ENCODE data around the gene ATRNL1.

Gene ATRNL1

GRCh38 chr10:115935731-115936130 lies 842.6 kb downstream of the ATRNL1 start:
- CTCF ChIA-PET, result no interaction called here
- POLR2A ChIA-PET, result no interaction called here
- TF ChIP-seq LEF1 (IDR thresholded peaks at IDR 0.05; ENCODE audit: borderline replicate concordance), result no peak
- TF ChIP-seq HDGF (IDR thresholded peaks at IDR 0.05; ENCODE audit: borderline replicate concordance), result no peak
- no peak for TF ChIP-seq PKNOX1 (IDR thresholded peaks at IDR 0.05)
- TF ChIP-seq FOXK2 (IDR thresholded peaks at IDR 0.05), result no peak
- no peak for DNase-seq (ENCODE audit: extremely low spot score)

GRCh38 chr10:115936926-115937767 lies 844.0 kb downstream of the ATRNL1 start:
- POLR2A ChIA-PET, result no interaction called here
- TF ChIP-seq PKNOX1 (IDR thresholded peaks at IDR 0.05), result no peak
- no peak for TF ChIP-seq SUZ12 (IDR thresholded peaks at IDR 0.05)
- CTCF ChIA-PET, result no interaction called here
- DNase-seq (ENCODE audit: extremely low spot score), result no peak

GRCh38 chr10:115937768-115938056 lies 844.5 kb downstream of the ATRNL1 start:
- ChIA-PET CTCF (no interaction called here), POLR2A (no interaction called here)
- no peak for DNase-seq (ENCODE audit: extremely low spot score)
- TF ChIP-seq SP1 (IDR thresholded peaks at IDR 0.05) (no peak), FOXA1 (IDR thresholded peaks at IDR 0.05) (no peak), NFRKB (IDR thresholded peaks at IDR 0.05) (no peak), HDGF (IDR thresholded peaks at IDR 0.05; ENCODE audit: borderline replicate concordance) (no peak), ELF4 (IDR thresholded peaks at IDR 0.05) (no peak), LEF1 (IDR thresholded peaks at IDR 0.05; ENCODE audit: borderline replicate concordance) (no peak), TARDBP (IDR thresholded peaks at IDR 0.05) (no peak)

GRCh38 chr10:115939101-115939854 lies 846.1 kb downstream of the ATRNL1 start:
- POLR2A ChIA-PET, result no interaction called here
- CTCF ChIA-PET, result no interaction called here
- TF ChIP-seq LEF1 (IDR thresholded peaks at IDR 0.05; ENCODE audit: borderline replicate concordance) (no peak), ARNT (IDR thresholded peaks at IDR 0.05) (no peak), ZNF384 (IDR thresholded peaks at IDR 0.05) (no peak), HDGF (IDR thresholded peaks at IDR 0.05; ENCODE audit: borderline replicate concordance) (no peak), NFRKB (IDR thresholded peaks at IDR 0.05) (no peak), BHLHE40 (IDR thresholded peaks at IDR 0.05; ENCODE audit: borderline replicate concordance) (no peak), FOXM1 (IDR thresholded peaks at IDR 0.05; ENCODE audit: borderline replicate concordance) (no peak), FOXK2 (IDR thresholded peaks at IDR 0.05) (no peak)
- no peak for DNase-seq (ENCODE audit: extremely low spot score)

GRCh38 chr10:115941361-115941771 lies 848.2 kb downstream of the ATRNL1 start:
- no peak for DNase-seq (ENCODE audit: extremely low spot score)
- CTCF ChIA-PET, result no interaction called here
- POLR2A ChIA-PET, result no interaction called here
- TF ChIP-seq ELF4 (IDR thresholded peaks at IDR 0.05) (no peak), SUZ12 (IDR thresholded peaks at IDR 0.05) (no peak), ARNT (IDR thresholded peaks at IDR 0.05) (no peak), FOXM1 (IDR thresholded peaks at IDR 0.05; ENCODE audit: borderline replicate concordance) (no peak), BHLHE40 (IDR thresholded peaks at IDR 0.05; ENCODE audit: borderline replicate concordance) (no peak), FOXK2 (IDR thresholded peaks at IDR 0.05) (no peak), ZNF384 (IDR thresholded peaks at IDR 0.05) (no peak)

- DNase-seq (ENCODE audit: extremely low spot score), result no peak
- CTCF ChIA-PET, result no interaction called here
- TF ChIP-seq FOXK2 (IDR thresholded peaks at IDR 0.05), result no peak
- no peak for TF ChIP-seq ZNF384 (IDR thresholded peaks at IDR 0.05)
- TF ChIP-seq PKNOX1 (IDR thresholded peaks at IDR 0.05), result no peak
- no peak for TF ChIP-seq CTBP1 (IDR thresholded peaks at IDR 0.05; ENCODE audit: borderline replicate concordance)
- no peak for TF ChIP-seq ARNT (IDR thresholded peaks at IDR 0.05)
- no peak for TF ChIP-seq BHLHE40 (IDR thresholded peaks at IDR 0.05; ENCODE audit: borderline replicate concordance)
- TF ChIP-seq NFRKB (IDR thresholded peaks at IDR 0.05), result no peak
- POLR2A ChIA-PET, result no interaction called here
These were observed 848.9 kb downstream of the ATRNL1 start for GRCh38 chr10:115942101-115942500.

- CTCF ChIA-PET, result no interaction called here
- TF ChIP-seq FOXM1 (IDR thresholded peaks at IDR 0.05; ENCODE audit: borderline replicate concordance) (no peak), LEF1 (IDR thresholded peaks at IDR 0.05; ENCODE audit: borderline replicate concordance) (no peak), PKNOX1 (IDR thresholded peaks at IDR 0.05) (no peak), L3MBTL2 (conservative IDR thresholded peaks at IDR 0.05) (no peak)
- POLR2A ChIA-PET, result no interaction called here
- DNase-seq (ENCODE audit: extremely low spot score), result no peak
These were observed 851.4 kb downstream of the ATRNL1 start for GRCh38 chr10:115944538-115944937.
